Femur (tissue), 1 donor: ENCODE data around the gene SFXN1.

Experiments
- DNase-seq: peaks from one replicate; pipeline ENCODE4 v3.0.0-alpha.2; 2017

Gene SFXN1

GRCh38 chr5:175542232-175542965 lies 64.0 kb downstream of the SFXN1 start:
- no peak for DNase-seq

GRCh38 chr5:175542966-175543235 lies 64.5 kb downstream of the SFXN1 start:
- no peak for DNase-seq

GRCh38 chr5:175544108-175544511 lies 65.8 kb downstream of the SFXN1 start:
- no peak for DNase-seq

GRCh38 chr5:175544586-175544985 lies 66.2 kb downstream of the SFXN1 start:
- no peak for DNase-seq

GRCh38 chr5:175547842-175548241 lies 69.5 kb downstream of the SFXN1 start:
- DNase-seq, result no peak

- no peak for DNase-seq
Observed at GRCh38 chr5:175548626-175549311, 70.4 kb downstream of the SFXN1 start.

GRCh38 chr5:175550055-175550805 lies 71.9 kb downstream of the SFXN1 start:
- DNase-seq, result no peak

- DNase-seq, result no peak
Observed at GRCh38 chr5:175551266-175551665, 72.9 kb downstream of the SFXN1 start.

- DNase-seq, result no peak
Observed at GRCh38 chr5:175554296-175554695, 75.9 kb downstream of the SFXN1 start.

- DNase-seq, result no peak
Observed at GRCh38 chr5:175555168-175555785, 76.9 kb downstream of the SFXN1 start.

- no peak for DNase-seq
Observed at GRCh38 chr5:175556794-175557193, 78.4 kb downstream of the SFXN1 start.

GRCh38 chr5:175557778-175558177 lies 79.4 kb downstream of the SFXN1 start:
- DNase-seq, result no peak

- DNase-seq, result no peak
Observed at GRCh38 chr5:175558801-175559480, 80.6 kb downstream of the SFXN1 start.

GRCh38 chr5:175560011-175560410 lies 81.7 kb downstream of the SFXN1 start:
- no peak for DNase-seq

- DNase-seq, result no peak
Observed at GRCh38 chr5:175561085-175561484, 82.7 kb downstream of the SFXN1 start.

GRCh38 chr5:175564716-175565115 lies 86.4 kb downstream of the SFXN1 start:
- no peak for DNase-seq

GRCh38 chr5:175566697-175567096 lies 88.3 kb downstream of the SFXN1 start:
- no peak for DNase-seq

- DNase-seq, result no peak
Observed at GRCh38 chr5:175567954-175568353, 89.6 kb downstream of the SFXN1 start.

GRCh38 chr5:175569701-175570100 lies 91.3 kb downstream of the SFXN1 start:
- DNase-seq, result no peak

GRCh38 chr5:175572886-175573285 lies 94.5 kb downstream of the SFXN1 start:
- no peak for DNase-seq

GRCh38 chr5:175573493-175574269 lies 95.3 kb downstream of the SFXN1 start:
- DNase-seq, result no peak

GRCh38 chr5:175575301-175575700 lies 96.9 kb downstream of the SFXN1 start:
- DNase-seq, result no peak
